WTC11 (cell line): ENCODE data around the gene SETD7. TPM values are rescaled to one million over a fixed set of nuclear protein-coding genes. Genes with fewer than 3 reads are reported as not detected.

Experiments used
- ATAC-seq: fragments of 200-7000 bp; cut with Tn5 transposase; 2 replicates; pipeline ENCODE4 v1.10.0; 2021; ENCODE audit warnings: mild to moderate bottlenecking, moderate library complexity
- CTCF ChIA-PET: fragments of 300-600 bp; sonication (Branson Sonifier 250); formaldehyde crosslinking; loops from one replicate; lab custom pipeline; 2021; ENCODE audit warnings: antibody characterized with exemption; lab: Charles Lee
- POLR2A ChIA-PET: fragments of 350-600 bp; sonication (Branson Sonifier 250); formaldehyde crosslinking; loops from one replicate; lab custom pipeline; 2021; ENCODE audit warnings: antibody characterized with exemption; lab: Charles Lee
- DNase-seq: peaks from one replicate; pipeline ENCODE4 v3.0.0; 2021; ENCODE audit warnings: low spot score
- H3K27ac Mint-ChIP-seq: 2 replicates; pipeline ENCODE4 v1.8.0; 2021; ENCODE audit warnings: mixed read lengths
- H3K27me3 Mint-ChIP-seq: 2 replicates; pipeline ENCODE4 v1.8.0; 2021; ENCODE audit warnings: low read depth, mild to moderate bottlenecking, moderate library complexity, mixed read lengths
- H3K36me3 Mint-ChIP-seq: 2 replicates; pipeline ENCODE4 v1.8.0; 2021; ENCODE audit warnings: mixed read lengths
- H3K4me1 Mint-ChIP-seq: 2 replicates; pipeline ENCODE4 v1.8.0; 2022; ENCODE audit warnings: mixed read lengths
- H3K4me3 Mint-ChIP-seq: 2 replicates; pipeline ENCODE4 v1.8.0; 2021; ENCODE audit warnings: mild to moderate bottlenecking, moderate library complexity, mixed read lengths
- H3K9me3 Mint-ChIP-seq: 2 replicates; pipeline ENCODE4 v1.8.0; 2021; ENCODE audit warnings: mixed read lengths
- CBFB ChIP-seq: sonication (generic); formaldehyde crosslinking; IDR thresholded peaks from 2 replicates; pipeline ENCODE4 v1.8.1; 2022; ENCODE audit warnings: mild to moderate bottlenecking, low read depth, missing genetic modification reagents
- CREM ChIP-seq: sonication (generic); formaldehyde crosslinking; IDR thresholded peaks from 2 replicates; pipeline ENCODE4 v1.8.1; 2022; ENCODE audit warnings: mild to moderate bottlenecking, missing genetic modification reagents, moderate library complexity
- ETV6 ChIP-seq: sonication (generic); formaldehyde crosslinking; IDR thresholded peaks from 2 replicates; pipeline ENCODE4 v1.8.1; 2022; ENCODE audit warnings: mild to moderate bottlenecking, missing genetic modification reagents
- GABPB1 ChIP-seq: sonication (generic); formaldehyde crosslinking; IDR thresholded peaks from 2 replicates; pipeline ENCODE4 v1.8.1; 2023; ENCODE audit warnings: mild to moderate bottlenecking, missing genetic modification reagents
- GRHL2 ChIP-seq: fragments of 250-450 bp; sonication (Bioruptor Pico); IDR thresholded peaks from 2 replicates; pipeline ENCODE4 v1.8.0; 2022; ENCODE audit warnings: mild to moderate bottlenecking, moderate library complexity; ENCODE audit not compliant: insufficient replicate concordance, severe bottlenecking
- JUN ChIP-seq: sonication (generic); formaldehyde crosslinking; IDR thresholded peaks from 2 replicates; pipeline ENCODE4 v1.8.0; 2023; ENCODE audit warnings: mild to moderate bottlenecking, missing genetic modification reagents
- MXD4 ChIP-seq: fragments of 250-450 bp; sonication (Bioruptor Pico); IDR thresholded peaks from 2 replicates; pipeline ENCODE4 v1.8.0; 2021; ENCODE audit warnings: mild to moderate bottlenecking, moderate library complexity, borderline replicate concordance
- RORB ChIP-seq: fragments of 250-450 bp; sonication (Bioruptor Pico); IDR thresholded peaks from 2 replicates; pipeline ENCODE4 v1.9.0; 2021; ENCODE audit warnings: mild to moderate bottlenecking
- SMAD3 ChIP-seq: sonication (generic); formaldehyde crosslinking; IDR thresholded peaks from 2 replicates; pipeline ENCODE4 v1.8.0; 2022; ENCODE audit warnings: missing genetic modification reagents, mild to moderate bottlenecking, borderline replicate concordance
- ZNF423 ChIP-seq: fragments of 250-450 bp; sonication (Bioruptor Pico); IDR thresholded peaks from 2 replicates; pipeline ENCODE4 v2.1.2; 2022; ENCODE audit warnings: mild to moderate bottlenecking, moderate library complexity
- total RNA-seq: library from RNA; stranded (reverse); gene quantifications from 3 replicates; pipeline ENCODE4 v1.2.3, GENCODE V29; 2021
- TF ChIP-seq, protein P1 (sequence below): sonication (generic); formaldehyde crosslinking; IDR thresholded peaks from 2 replicates; pipeline ENCODE4 v1.8.1; 2022; ENCODE audit warnings: missing genetic modification reagents, borderline replicate concordance
- TF ChIP-seq, protein P2 (sequence below): sonication (generic); formaldehyde crosslinking; IDR thresholded peaks from 2 replicates; pipeline ENCODE4 v1.8.1; 2022; ENCODE audit warnings: mild to moderate bottlenecking, missing genetic modification reagents, moderate library complexity, borderline replicate concordance
- TF ChIP-seq, protein P3 (sequence below): sonication (generic); formaldehyde crosslinking; IDR thresholded peaks from 2 replicates; pipeline ENCODE4 v1.8.0; 2022; ENCODE audit warnings: missing genetic modification reagents
- TF ChIP-seq, protein P4 (sequence below): sonication (generic); formaldehyde crosslinking; IDR thresholded peaks from 2 replicates; pipeline ENCODE4 v1.8.1; 2023; ENCODE audit warnings: mild to moderate bottlenecking, moderate library complexity, missing genetic modification reagents

SETD7 gene
- total RNA-seq, 1 experiment from 2014 or later = 5.6 TPM

DNA sequence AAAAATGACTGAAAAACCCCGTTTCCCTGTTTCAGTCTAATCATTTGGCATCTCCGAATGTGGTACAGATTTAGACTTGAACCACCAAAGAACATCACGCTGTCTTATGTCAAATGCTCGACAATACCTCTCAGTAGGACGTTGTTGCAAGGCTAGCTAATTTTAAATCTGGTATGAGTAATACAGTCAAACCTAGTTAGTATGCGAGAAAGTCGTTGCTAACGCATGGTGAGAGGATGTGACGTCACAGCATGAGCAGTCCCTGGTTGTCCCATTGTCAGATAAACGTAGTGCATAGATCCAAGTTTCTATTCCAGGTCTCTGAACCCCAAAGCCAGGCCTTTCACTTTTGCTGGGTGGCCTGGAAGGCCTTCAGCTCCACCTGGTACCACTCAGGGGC, 44.7 kb downstream of the SETD7 start:
- H3K4me3 Mint-ChIP-seq = no peak overlapping the region
- no peaks in the 10 kb centered on the region for H3K27me3 Mint-ChIP-seq
- ATAC-seq (no peak), DNase-seq (no peak)
- H3K27ac Mint-ChIP-seq = no peak overlapping the region
- no peak for TF ChIP-seq JUN
- TF ChIP-seq CBFB (CRISPR knock-in tag) = no peak
- no peak for TF ChIP-seq GABPB1 (CRISPR knock-in tag)
- TF ChIP-seq, protein P1, sequence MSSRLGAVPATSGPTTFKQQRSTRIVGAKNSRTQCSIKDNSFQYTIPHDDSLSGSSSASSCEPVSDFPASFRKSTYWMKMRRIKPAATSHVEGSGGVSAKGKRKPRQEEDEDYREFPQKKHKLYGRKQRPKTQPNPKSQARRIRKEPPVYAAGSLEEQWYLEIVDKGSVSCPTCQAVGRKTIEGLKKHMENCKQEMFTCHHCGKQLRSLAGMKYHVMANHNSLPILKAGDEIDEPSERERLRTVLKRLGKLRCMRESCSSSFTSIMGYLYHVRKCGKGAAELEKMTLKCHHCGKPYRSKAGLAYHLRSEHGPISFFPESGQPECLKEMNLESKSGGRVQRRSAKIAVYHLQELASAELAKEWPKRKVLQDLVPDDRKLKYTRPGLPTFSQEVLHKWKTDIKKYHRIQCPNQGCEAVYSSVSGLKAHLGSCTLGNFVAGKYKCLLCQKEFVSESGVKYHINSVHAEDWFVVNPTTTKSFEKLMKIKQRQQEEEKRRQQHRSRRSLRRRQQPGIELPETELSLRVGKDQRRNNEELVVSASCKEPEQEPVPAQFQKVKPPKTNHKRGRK (CRISPR knock-in tag) = no peak
- no peak for TF ChIP-seq RORB
- TF ChIP-seq, protein P2, sequence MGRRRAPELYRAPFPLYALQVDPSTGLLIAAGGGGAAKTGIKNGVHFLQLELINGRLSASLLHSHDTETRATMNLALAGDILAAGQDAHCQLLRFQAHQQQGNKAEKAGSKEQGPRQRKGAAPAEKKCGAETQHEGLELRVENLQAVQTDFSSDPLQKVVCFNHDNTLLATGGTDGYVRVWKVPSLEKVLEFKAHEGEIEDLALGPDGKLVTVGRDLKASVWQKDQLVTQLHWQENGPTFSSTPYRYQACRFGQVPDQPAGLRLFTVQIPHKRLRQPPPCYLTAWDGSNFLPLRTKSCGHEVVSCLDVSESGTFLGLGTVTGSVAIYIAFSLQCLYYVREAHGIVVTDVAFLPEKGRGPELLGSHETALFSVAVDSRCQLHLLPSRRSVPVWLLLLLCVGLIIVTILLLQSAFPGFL = no peak
- TF ChIP-seq ZNF423 (CRISPR knock-in tag) = no peak
- no peak for TF ChIP-seq MXD4
- TF ChIP-seq, protein P3, sequence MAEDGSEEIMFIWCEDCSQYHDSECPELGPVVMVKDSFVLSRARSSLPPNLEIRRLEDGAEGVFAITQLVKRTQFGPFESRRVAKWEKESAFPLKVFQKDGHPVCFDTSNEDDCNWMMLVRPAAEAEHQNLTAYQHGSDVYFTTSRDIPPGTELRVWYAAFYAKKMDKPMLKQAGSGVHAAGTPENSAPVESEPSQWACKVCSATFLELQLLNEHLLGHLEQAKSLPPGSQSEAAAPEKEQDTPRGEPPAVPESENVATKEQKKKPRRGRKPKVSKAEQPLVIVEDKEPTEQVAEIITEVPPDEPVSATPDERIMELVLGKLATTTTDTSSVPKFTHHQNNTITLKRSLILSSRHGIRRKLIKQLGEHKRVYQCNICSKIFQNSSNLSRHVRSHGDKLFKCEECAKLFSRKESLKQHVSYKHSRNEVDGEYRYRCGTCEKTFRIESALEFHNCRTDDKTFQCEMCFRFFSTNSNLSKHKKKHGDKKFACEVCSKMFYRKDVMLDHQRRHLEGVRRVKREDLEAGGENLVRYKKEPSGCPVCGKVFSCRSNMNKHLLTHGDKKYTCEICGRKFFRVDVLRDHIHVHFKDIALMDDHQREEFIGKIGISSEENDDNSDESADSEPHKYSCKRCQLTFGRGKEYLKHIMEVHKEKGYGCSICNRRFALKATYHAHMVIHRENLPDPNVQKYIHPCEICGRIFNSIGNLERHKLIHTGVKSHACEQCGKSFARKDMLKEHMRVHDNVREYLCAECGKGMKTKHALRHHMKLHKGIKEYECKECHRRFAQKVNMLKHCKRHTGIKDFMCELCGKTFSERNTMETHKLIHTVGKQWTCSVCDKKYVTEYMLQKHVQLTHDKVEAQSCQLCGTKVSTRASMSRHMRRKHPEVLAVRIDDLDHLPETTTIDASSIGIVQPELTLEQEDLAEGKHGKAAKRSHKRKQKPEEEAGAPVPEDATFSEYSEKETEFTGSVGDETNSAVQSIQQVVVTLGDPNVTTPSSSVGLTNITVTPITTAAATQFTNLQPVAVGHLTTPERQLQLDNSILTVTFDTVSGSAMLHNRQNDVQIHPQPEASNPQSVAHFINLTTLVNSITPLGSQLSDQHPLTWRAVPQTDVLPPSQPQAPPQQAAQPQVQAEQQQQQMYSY (CRISPR knock-in tag) = no peak
- ChIA-PET POLR2A (no interaction called here), CTCF (interaction anchor here (1.1 to 1.8 kb wide), 4 partner anchors 11 to 216 kb away, joined by 4 to 7 read pairs (median 6); no protein-coding TSS in a partner anchor)
- H3K36me3 Mint-ChIP-seq = peaks cover 6% of the 10 kb centered on the region; the same call in 1 of the 2 replicates
- no peaks in the 10 kb centered on the region for H3K9me3 Mint-ChIP-seq
- H3K4me1 Mint-ChIP-seq = peaks cover 15% of the 10 kb centered on the region

DNA sequence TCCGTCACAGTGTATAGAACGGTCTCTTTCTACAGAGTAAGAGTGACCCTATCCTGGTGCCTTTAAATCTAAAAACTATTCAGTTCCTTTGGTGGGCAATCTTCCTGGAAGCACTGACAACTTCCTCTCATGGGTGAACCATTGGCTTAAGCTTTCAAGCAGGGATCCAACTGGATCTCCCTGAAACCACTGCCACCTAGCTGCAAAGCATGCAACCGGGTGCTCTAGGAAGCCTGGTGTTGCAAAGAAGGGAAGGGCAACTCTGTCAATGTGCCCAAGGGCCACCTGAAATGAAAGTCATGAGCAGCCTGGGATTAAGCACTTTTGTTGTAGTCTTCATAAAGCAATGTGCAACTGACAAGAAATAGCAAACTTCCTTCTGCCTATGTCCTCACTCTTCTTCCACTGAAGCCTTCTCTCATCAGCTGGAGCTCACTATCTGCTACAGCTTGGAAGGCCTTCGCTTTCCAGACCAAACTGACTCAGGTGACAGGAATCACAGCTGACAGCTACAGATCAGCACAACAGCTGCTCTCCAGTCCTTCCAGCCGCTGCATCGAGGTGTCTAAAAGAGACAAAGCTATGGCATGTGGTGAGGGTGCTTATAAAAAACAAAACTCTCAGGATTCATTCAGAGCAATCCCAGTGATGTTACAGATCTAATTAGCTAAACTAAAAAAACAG, 46.1 kb downstream of the SETD7 start:
- peak; percentile 47 for DNase-seq
- CTCF ChIA-PET = interaction anchor here (0.6 to 2.8 kb wide), 23 partner anchors 8 to 479 kb away, joined by 3 to 36 read pairs (median 4); partner anchors contain the start of genes RAB33B and SETD7

DNA sequence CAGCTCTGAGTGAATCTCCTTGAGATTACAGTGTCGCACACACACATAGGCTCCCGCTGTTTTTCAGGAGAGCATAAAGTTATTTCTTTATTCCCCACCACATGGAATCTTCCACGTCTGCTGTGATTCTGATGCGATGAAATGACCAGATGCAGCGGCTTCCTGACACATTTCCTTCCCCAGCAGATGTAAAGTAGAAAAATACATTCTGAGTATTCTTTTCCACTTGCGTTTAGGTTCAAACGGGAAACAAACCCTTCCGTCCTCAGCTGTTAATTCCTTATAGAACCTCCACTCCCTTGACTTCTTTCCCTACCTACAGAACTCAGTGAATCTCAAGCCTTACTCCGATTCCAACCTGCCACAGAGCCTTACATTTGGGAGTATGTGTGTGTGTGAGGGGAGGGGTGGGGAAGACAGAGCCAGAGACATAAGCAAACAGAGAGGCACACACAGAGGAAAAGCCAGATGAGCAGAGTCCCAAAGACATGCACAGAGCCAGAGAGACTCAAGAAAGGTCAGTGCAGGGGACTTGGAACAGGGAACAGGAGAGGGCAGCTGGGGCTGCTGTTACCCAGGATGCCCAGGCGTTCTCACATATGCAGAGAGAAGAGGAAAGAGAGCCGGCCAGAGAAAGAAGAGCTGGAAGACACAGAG, 47.3 kb downstream of the SETD7 start:
- no peak for ATAC-seq
- H3K36me3 Mint-ChIP-seq = no peaks in the 10 kb centered on the region
- TF ChIP-seq, protein P4, sequence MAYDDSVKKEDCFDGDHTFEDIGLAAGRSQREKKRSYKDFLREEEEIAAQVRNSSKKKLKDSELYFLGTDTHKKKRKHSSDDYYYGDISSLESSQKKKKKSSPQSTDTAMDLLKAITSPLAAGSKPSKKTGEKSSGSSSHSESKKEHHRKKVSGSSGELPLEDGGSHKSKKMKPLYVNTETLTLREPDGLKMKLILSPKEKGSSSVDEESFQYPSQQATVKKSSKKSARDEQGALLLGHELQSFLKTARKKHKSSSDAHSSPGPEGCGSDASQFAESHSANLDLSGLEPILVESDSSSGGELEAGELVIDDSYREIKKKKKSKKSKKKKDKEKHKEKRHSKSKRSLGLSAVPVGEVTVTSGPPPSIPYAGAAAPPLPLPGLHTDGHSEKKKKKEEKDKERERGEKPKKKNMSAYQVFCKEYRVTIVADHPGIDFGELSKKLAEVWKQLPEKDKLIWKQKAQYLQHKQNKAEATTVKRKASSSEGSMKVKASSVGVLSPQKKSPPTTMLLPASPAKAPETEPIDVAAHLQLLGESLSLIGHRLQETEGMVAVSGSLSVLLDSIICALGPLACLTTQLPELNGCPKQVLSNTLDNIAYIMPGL (CRISPR knock-in tag) = no peak
- TF ChIP-seq CREM (CRISPR knock-in tag) (no peak), ETV6 (CRISPR knock-in tag) (no peak), GRHL2 (no peak)
- TF ChIP-seq, all 79 proteins: peak for 0
- Mint-ChIP-seq H3K4me1 (peaks cover 15% of the 10 kb centered on the region), H3K9me3 (0 out of 2 replicates have a peak, but pooled peaks cover 2% of the 10 kb centered on the region), H3K27me3 (no peaks in the 10 kb centered on the region), H3K4me3 (no peak overlapping the region), H3K27ac (peak overlapping the region; percentile 75; the same call in 1 of the 2 replicates)
- ChIA-PET CTCF (interaction anchor here (0.9 to 2.8 kb wide), 9 partner anchors 11 to 478 kb away, joined by 3 to 36 read pairs (median 4); partner anchors contain the start of gene RAB33B), POLR2A (interaction anchor here (0.6 kb wide), 1 partner anchor 8 kb away, joined by 4 read pairs; no protein-coding TSS in a partner anchor)
- DNase-seq = no peak

More for the DNA sequence above, 46.1 kb downstream of the SETD7 start:
- H3K27me3 Mint-ChIP-seq = no peaks in the 10 kb centered on the region
- no peak overlapping the region for H3K4me3 Mint-ChIP-seq
- POLR2A ChIA-PET = interaction anchor here (0.5 kb wide), 1 partner anchor 201 kb away, joined by 3 read pairs; no protein-coding TSS in a partner anchor
- H3K4me1 Mint-ChIP-seq = peaks cover 15% of the 10 kb centered on the region
- no peaks in the 10 kb centered on the region for H3K9me3 Mint-ChIP-seq
- TF ChIP-seq SMAD3 (CRISPR knock-in tag) = 0 out of 2 replicates have a peak, but pooled peaks have one; percentile 39
- no peak for TF ChIP-seq ZNF423 (CRISPR knock-in tag)
- no peak overlapping the region; the same call in 1 of the 2 replicates for H3K27ac Mint-ChIP-seq
- peak; percentile 91 for ATAC-seq
- peaks cover 3% of the 10 kb centered on the region; the same call in 1 of the 2 replicates for H3K36me3 Mint-ChIP-seq
